ENCODE data around the gene SMIM7.
"Not testable (repeated sequence)": the region's sequence is repeated elsewhere in the genome, so short reads cannot be mapped to it uniquely, and the experiment has no call there.

The SMIM7 gene

DNA sequence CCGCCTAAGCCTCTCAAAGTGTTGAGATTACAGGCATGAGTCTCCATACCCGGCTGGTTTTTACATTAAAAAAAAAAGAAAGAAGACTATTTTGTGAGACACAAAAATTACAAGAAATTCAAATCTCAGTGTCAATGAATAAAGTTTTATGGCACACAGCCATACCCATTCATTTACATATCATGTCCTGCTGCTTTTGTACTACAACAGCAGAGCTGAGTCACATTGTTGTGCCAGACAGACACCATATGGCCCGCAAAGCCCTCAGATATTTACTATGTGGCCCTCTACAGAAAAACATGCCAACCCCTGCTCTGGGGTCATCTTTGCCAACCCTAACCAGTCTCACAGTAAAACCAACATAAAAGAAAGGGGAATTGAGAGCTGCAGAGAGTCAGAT, 5.3 kb downstream of the SMIM7 start:
- peak; percentile 29 for DNase-seq (ENCODE audit: low read depth)

DNA sequence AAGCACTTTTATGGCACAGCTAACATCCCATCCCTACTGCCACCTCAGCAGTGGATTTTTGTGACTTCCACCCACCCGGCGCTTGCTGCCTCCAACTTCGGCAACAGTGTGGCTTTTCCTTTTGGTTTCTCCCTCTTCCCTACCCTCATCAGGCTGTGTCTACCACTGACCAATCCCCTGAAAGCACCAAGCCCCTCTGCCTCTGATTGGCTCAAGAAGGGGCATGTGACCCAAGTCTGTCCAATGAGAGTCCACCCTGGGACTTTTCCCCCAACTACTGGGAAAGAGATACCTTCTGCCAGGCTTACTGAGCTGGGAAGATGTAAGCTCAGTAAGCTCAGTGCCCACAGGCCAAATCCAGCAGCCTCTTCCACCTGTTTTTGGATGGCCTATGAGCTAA, 5.8 kb downstream of the SMIM7 start:
- DNase-seq (ENCODE audit: low read depth): peak; percentile 19

DNA sequence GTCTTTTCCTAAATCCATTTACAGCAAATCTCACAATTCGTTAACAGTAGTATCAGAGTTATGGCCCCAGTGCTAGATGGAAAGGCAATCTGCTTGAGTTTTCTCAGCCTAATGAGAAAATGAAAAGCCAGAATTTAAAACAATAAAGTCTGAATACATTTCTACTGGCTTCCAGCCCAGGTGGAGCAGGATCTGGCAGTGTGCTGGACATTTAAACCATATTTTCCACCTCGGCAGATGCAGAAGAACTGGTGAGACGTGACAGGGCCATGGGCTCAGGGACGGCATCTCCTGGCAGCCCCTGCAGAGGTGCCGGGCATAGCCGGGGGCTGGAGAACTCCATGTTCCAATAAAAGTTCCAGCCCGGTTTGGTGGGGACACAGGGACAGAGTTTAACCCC, 7.1 kb downstream of the SMIM7 start:
- DNase-seq (ENCODE audit: low read depth): no peak

DNA sequence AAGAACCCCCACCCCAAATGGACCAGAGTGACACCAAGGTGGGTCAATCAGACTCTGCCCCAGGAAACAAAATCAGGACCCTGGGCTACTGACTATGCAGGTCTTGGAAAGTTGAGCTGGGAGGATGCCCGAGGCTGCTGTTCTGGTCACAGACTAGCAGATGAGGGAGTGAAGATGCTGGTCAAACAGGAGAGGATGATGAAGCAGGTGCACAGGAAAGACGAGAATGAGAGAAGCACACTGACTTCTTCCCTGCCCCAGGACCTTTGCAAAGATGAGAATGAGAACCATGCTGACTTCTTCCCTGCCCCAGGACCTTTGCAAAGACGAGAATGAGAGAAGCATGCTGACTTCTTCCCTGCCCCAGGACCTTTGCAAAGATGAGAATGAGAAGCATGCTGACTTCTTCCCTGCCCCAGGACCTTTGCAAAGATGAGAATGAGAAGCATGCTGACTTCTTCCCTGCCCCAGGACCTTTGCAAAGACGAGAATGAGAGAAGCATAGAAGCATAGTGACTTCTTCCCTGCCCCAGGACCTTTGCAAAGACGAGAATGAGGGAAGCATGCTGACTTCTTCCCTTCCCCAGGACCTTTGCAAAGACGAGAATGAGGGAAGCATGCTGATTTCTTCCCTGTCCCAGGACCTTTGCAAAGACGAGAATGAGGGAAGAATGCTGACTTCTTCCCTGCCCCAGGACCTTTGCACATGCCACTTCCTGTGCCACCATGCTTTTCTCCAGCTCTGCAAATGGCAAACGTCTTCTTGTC, 8.3 kb downstream of the SMIM7 start:
- not testable (repeated sequence) for DNase-seq (ENCODE audit: low read depth)

DNA sequence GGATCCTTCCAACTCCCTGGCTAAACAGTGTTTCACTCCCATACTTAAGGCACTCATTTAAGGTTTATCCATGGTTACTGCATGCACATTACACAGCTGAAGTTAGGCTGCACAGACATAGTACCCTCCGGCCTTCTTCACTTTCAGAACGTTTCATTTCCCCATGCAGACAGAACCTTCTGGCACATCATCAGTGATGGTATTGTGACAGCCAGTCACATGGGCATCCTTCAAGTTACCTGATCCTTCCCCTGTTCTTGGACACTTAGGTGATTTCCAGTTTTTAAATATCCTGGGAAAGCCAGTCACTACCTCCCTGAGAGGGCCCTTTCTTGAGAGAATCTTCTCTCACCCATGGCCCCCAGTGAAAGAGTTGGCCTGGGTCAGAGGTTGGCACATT, 9.1 kb downstream of the SMIM7 start:
- no peak for DNase-seq (ENCODE audit: low read depth)

DNA sequence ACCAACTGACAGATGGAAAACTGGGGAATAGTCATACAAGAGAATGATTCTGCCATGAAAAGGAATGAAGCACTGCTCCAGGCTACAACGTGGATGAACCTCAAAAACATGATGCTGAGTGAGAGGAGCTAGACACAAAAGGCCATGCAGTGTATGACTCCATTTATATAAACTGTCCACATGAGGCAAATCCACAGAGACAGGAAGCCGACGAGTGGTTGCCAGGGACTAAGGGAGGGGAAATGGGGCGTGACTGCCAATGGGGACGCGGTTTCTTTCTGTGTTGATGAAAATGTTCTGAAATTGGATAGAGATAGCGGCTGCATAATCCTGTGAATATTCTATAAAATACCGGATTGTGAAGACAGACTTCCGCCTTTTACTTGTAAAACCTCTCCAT, 10.2 kb downstream of the SMIM7 start:
- no peak for DNase-seq (ENCODE audit: low read depth)

DNA sequence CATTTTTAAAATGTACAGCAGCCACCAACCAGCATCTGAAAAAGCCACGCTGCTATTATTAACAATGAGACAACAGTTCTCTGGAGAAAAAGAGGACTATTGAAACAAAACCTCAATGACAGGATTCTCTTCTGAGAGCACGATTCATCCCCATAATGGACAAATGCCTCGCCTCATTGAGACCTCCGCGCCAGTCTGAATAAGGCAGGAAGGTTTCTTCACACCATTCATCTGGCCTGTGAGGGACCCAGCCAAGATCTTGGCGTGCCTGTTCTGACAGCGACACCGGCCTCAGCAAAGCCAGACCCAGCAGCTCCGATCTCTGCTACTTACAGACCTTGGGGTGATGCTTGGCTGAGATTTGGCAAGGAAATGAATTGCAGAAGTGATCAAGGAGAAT, 14.8 kb downstream of the SMIM7 start:
- DNase-seq (ENCODE audit: low read depth): no peak

DNA sequence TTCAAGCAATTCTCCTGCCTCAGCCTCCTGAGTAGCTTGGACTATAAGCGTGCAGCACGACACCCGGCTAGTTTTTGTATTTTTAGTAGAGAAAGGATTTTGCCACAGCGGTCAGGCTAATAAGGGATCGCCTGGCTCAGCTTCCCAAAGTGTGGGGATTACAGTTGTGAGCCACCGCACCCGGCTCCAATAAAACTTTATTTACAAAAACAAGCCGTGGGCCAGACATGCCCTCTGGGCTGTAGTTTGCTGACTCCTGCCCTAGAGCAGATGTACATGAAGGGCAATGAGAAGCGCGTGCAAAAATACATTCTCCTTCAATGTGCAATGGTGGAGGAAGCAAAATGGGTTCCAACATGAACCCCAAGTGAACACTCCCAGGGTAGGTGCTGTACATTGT, 18.2 kb downstream of the SMIM7 start:
- no peak for DNase-seq (ENCODE audit: low read depth)

DNA sequence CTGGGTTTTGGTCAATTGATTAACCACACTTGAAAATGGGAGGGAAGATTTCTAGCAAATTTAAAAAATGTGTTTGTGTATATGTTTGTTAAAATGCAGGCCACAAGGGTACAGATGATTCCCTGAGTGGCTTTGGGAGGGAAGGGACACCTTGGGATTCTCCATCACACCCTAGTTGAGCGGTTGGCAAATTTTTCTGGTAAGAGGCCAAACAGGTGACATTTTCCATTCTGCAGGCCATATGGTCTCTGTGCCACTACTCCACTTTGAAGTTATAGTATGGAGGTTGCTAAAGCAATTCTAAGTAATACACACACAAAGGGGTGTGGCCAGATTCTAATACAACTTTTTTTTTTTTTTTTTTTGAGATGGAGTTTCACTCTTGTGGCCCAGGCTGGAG, 19.0 kb downstream of the SMIM7 start:
- no peak for DNase-seq (ENCODE audit: low read depth)

DNA sequence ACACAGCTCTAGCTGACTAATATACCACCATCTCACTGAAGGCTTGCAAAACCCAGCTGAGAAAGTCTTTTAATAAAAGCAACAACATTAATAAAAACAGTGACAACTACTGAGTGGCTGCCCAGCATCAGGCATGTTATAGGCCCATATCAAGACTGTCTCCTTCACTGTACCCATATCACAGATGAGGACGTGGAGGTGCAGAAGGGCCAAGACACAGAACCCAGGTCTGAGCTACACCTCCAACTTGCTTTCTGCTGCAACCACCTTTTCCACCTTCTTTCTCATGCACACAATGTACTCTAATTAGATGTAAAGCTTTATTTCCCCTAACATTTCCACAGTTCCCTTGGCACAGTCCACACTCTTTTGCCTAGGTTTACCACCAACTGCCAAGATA, 21.3 kb downstream of the SMIM7 start:
- DNase-seq (ENCODE audit: low read depth): no peak

DNA sequence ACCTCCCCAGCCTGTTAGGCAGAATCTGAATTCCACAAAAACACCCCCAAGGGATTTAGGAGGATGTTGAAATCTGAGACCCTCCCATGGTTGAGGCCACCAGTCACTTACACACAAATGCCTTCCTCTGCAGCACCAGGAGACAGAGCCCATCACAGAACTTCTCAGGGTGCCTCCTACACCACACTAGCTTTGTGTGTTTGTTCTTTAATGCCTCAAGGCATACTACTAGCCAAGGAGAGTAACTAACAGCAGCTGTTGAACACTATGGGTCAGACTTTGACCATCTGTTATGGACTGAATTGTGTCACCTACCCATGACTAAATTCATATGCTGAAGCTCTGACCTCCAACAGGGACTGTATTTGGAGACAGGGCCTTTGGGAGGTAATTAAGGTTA, 22.4 kb downstream of the SMIM7 start:
- DNase-seq (ENCODE audit: low read depth): no peak

DNA sequence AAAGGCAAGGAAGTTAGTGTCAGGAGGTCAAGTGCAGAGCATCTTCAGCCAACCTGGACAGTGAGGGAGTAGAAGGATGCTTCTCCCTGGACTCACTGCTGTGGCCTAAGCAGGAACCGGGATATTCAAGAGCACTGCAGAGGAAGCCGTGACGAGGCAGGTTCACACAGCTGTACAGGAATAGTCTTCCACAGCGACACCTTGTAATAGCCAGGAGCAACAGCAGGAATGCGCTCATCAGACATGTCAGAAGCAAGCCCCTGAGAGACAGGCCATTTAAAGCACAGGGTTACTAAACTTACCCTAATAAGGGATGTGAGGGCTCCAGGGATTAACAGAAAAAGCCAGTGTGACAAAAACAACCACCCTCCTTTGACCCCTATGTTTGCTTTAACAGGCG, 28.5 kb downstream of the SMIM7 start:
- no peak for DNase-seq (ENCODE audit: low read depth)

DNA sequence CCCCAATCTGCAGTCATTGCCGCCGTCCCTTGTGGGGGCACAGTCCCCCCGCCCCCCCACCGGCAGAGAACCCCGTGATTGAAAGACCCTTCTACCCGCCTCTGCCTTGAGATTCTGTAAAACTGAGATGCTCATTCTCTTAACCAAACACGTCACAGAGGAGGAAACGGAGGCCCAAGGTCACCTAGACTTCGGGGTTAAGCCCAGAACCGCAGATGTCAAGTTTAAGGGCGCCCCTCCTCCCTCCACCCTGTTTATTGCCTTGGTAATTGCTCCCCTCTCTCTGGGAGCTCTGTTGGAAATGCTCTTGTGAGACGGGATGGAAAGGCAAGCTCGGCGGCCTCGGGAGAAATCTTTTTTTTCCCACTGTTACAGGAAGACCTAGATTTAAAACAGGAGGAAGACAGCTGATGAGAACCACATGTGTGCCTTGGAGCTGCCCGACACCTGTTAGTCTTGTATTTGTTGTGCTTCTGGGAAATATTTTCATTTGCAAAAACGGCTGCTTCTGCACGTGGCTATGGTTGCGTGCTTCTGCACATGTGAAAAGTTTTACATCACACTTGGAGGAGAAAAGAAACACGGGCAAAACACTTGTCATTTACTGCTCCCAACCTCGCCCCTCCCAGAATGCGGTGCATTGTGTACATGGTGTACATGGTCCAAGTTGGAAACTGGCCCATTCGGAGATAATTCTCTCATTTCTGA, 30.8 kb downstream of the SMIM7 start:
- peak; percentile 73 for DNase-seq (ENCODE audit: low read depth)

DNA sequence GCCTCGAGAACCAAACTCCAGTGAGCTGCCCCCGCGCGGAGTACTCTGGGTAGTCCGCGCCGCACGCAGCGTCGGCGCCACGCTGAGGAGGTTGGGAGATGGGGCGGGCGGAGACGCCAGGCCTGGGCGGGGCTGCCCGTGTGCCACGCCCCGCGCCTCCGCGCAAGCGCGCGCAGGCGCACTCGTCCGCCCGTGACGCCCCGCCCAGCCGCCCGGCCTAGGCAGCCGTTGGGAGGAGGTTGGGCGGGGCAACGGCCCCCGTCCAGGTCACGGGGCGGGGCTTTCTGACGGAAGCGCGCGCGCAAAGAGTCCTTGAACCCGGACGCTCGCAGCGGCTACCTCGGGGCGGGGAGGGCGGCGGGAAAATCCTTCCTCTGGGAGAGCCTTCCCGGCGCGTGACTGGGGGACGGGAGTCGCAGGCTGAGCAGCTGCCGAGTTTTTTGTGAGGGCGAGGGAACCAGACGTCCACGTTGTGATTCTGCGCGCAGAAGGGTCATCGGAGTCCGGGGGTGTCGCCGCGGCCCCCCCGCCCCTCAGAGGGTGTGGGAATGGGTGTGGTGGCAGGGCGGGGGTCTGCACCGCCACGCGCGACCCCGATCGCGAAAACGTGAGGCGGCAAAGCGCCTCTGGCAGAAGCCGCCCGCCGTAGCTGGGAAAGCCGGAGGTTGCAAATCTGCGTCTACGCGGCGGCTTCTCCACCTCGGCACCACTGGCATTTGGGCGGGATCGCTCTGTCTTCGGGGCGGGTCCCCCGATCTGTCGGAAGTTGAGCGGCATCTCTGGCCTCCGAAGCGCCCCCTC, 31.6 kb downstream of the SMIM7 start, which contains the start of gene MED26:
TSS of gene MED26 (minus strand) at position 22 of the 801 bp plus-strand sequence. CDS start 261 bp downstream, outside the sequence.
- DNase-seq (ENCODE audit: low read depth): peak; percentile 84

DNA sequence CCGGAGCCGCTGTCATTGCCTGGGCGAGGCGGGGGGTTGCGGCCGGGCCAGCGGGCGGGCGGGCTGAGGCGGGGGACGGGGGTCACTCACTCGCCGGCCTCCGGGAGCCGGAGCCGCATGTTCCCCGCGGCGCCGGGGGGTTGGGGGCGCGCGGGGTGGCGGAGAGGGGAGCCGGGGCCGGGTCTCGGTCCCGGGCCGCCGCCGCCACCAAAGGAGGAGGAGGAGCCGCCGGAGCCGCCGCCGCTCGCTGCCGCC, 32.1 kb downstream of the SMIM7 start:
- no peak for DNase-seq (ENCODE audit: low read depth)

DNA sequence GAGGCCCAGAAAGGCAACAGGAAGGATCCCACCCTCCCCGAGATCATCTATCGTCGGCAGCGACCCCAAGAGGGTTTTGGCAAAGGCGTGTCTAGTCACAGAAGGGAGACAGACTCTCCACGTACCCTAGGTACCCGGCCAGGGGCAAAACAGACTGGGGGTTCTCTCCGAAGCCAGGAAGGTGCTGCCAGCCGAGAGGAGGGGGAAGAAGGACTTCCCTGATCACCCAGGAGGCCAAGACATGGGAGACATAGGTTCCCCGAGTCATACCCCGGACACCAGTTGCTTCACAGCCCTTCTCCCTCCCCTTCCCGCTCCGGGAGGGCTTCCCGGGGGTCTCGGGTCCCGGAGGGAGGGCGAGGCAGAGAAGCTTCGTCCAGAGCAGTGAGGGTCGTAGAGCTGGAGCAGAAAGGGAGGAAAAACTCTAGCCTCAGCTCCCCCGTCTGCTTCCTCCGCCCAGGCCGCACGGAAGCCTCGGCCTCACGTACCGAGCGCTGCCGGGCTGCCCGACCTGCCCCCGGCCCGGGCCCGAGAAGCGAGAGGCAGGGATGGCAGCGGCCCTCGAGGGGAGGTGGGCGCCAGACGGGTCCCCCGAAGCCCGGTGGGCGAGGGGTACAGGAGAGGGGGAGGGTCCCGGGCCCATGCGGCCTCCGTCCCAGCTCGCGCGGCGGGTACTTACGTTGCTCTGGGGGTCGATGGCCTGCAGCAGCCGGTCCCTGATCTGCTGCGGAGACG, 32.6 kb downstream of the SMIM7 start:
- DNase-seq (ENCODE audit: low read depth): no peak

DNA sequence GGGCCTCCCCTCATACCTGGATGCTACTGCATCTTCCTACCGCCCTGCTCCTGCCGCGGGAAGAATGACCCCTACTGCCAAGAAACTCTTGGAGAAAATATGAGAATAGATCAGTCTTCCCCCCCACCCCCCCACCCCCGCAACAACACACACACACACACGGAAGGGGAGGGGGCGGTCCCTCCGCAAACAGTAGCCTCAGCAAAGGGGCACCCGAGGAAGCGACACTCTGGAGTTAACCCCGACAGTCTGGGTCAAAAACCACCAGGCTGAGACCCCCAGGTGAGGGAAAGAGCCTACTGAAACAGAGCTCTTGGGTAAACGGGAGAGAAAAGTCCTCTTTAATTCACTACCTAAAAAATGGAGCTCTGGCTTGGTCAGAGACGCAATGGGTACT, 33.1 kb downstream of the SMIM7 start:
- DNase-seq (ENCODE audit: low read depth): no peak

DNA sequence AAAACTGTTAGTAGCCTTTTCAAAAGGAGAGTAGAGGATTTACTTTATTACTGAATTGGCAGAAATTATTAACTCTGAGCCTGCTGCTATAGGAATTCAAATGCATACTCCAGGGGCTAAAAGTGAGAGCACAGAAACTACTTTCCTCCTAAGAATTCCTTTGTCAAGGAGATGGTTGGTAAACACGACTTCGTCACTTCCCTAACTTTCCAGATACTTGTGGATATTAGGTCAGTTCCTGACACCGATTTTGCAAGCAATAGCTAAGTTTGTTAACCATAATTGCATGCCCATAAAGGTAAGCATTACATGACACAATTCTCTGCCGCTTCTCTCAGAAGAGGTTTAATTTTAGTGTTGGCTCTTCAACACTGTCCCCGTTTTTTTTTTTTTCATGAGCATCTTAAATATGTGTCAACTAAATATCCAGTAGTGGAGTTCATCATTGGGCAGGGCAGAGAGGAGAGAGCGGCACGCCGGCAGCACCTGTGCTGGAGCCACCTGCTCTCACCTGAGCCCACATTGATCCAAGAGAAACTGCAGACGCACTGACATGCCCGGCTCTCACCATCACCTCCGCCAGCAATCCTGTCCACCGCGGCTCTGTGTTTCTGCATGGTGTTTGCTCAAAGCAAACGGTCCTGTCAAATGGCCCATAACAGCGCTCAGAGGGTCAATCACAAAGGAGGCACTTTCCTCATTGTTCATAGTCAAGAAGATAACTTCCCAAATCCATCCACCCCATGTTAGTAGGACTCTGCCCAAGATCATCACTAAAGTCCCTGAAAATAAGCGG, 34.6 kb downstream of the SMIM7 start:
- no peak for DNase-seq (ENCODE audit: low read depth)

DNA sequence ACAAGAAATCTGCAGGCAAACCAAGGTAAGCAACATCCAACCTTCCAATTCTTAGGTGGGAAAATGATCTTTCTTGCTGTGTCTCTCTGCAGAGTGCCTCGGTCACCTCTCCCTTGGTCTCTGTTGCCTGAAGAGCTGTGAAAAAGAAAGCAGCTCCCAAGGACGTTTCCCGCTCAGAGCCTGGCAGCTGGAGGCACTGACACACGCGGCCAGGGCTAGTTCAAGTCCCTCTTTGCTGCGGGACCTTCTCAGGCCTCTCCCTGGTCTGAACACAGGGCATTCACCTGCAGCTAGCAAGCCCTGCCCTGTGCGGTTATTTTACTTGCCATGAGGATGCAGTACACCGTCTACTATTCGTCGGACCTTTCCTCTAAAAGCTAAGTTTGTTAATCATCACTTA, 35.7 kb downstream of the SMIM7 start:
- DNase-seq (ENCODE audit: low read depth): no peak

DNA sequence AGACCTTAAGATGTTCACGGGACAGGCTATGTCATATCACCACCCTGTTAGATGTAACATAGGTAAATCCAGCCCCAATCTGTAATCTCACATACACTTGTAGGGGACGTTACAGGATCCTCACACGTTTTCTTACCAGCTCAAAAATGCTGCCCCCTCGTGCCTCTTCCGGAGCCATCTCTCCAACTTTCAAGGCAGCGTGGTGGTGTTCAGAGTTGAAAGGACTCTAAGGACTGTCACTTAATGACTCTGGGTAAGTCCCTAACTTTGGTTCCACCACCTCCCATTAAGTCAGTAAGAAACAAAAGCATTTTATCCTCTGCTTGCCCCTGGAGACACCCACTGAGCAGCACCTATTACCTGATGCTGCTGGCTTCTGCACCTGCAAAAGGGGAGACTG, 36.4 kb downstream of the SMIM7 start:
- no peak for DNase-seq (ENCODE audit: low read depth)

DNA sequence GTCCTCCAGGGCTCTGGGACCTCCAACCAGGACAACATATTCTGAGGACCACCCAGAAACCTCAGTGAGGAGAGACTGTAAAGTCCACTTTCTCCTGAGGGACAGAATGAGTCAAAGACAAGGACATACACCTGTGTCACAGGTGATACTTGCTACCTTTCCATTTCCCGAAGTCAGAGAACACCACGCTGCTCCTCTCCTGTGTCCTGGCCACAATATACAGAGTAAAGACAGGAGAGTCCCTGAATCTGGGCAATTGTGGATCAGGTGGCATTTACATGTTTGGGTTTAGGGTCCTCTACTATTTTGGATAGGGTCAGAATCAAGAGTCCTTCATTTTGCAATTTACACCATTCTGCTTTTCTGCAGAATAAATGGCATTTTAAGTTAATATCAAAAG, 36.9 kb downstream of the SMIM7 start:
- DNase-seq (ENCODE audit: low read depth): no peak

Data from amniotic epithelial cell (primary cell).